HG03378 (cell line): ENCODE results near the gene LTB4R.
"Not testable (repeated sequence)": the region's sequence is repeated elsewhere in the genome, so short reads cannot be mapped to it uniquely, and the experiment has no call there.

Source experiments
- ATAC-seq: cut with Tn5 transposase; IDR thresholded peaks from one replicate; pipeline ENCODE4 v1.9.1; 2021; ENCODE audit warnings: mild to moderate bottlenecking, moderate library complexity; ENCODE audit not compliant: unreplicated experiment

The LTB4R gene

DNA sequence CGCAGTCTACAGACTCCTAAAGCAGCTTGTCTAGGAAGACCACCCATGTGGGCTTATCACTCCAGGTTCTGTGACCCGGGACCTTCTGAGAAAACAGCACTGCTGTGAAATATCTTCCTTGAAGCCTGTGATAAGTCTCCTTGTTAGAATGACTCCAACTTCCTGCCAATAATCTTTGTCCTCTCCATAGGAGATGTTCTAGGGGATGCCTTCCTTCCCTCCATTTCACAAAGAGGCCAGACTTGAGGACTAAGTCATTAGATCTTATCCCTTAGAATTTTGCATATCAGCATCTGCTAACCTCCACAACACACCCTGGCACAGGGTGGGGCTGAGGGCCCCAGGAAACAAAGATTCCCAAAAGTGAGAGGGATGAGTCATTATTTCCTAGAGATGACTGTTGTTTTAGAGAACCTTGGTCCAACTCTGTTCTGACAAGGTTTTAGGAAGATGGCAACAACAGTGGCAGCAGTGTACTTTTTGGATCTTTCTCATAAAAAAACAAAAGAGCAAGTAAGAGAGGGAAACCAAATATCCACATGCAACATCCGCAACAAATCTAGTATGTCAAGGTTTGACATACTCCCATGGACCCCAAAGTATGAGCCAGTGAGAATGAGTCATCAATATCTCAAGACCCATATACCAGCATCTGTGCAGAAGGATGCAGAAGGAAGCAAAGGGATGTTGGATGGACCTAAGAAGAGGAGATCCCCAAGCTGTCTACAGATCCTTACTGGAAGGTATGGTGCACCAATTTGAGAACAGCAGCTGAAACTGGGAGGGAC lies 6.0 kb downstream of the LTB4R start:
- ATAC-seq, result no peak

DNA sequence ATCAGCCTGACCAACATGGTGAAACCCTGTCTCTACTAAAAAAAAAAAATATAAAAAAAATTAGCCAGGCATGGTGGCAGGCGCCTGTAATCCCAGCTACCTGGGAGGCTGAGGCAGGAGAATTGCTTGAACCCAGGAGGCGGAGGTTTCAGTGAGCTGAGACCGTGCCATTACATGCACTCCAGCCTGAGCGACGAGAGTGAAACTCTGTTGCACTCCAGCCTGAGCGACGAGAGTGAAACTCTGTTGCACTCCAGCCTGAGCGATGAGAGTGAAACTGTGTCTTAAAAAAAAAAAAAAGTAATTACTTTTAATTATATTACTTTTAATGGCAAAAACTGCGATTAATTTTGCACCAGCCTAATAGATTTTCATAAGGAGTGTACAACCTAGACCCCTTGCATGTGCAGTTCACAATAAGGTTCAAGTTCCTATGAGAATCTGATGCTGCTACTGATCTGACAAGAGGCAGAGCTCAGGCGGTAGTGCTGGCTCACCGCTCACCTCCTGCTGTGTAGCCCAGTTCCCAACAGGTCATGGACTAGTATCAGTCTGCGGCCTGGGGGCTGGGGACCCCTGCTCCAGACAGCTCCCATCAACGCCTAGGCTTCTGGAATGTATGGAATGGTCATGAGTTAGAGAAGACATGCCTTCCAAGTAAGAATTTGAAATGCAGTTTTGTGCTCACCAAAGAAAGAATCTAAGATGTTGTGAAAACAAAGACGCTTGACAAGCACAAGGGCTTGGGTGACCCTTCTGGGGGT lies 10.1 kb downstream of the LTB4R start:
- no peak for ATAC-seq

DNA sequence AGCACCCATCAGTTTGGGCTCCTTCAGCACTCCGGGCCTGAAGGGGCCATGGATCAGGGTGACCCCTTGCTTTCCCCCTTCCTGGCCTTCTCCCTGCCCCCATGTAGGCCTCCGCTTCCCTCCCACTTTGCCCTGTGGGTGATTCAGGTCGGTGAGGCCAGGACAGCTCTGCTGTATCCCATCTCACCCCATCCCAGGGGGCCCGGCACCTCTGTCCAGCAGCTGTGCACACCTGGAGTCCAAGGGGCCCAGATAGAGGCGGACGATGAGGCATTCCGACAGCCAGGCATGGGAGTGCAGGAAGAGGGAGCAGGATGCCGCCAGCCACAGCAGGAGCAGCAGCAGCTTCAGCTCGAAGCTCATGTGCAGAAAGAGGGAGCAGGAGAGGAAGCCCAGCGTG lies 11.4 kb downstream of the LTB4R start:
- ATAC-seq, result no peak

DNA sequence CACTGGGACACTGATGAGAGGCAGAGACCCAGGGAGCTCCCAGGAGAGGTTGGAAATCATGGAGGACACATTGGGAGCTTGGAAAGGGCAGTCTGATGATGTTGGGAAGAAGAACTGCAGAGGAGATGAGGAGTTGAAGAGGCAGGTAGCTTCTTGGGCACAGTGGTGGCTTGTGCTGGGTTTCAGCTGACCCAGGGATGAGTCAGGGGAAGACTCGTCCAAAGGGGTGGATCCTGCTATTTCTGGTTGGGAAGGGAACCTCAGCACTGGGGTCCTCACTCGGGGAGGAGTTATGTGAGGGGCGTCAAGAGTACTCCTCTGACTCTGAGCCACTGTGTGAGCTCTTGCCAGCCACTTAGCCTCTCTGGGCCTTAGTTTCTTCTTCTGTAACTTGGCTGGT lies 12.0 kb downstream of the LTB4R start:
- no peak for ATAC-seq

DNA sequence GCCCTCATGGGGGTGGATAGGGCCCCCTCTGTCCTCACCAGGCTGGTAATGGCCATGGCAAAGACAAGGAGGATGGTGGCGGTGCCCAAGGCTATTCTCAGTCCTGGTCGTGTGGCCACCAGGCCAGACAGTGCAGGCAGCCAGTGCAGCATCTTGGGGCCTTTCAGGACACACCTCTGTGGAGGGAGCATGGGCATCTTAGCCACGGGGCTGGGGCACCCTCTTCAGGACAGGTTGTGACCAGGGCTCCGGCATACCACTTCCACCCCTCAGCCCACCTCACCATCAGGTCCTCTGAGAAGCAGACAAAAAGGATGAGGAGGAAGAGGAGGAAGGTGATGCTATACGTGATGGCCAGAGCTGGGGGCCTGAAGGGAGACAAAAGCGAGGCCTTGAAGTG lies 12.7 kb downstream of the LTB4R start:
- ATAC-seq, result no peak

DNA sequence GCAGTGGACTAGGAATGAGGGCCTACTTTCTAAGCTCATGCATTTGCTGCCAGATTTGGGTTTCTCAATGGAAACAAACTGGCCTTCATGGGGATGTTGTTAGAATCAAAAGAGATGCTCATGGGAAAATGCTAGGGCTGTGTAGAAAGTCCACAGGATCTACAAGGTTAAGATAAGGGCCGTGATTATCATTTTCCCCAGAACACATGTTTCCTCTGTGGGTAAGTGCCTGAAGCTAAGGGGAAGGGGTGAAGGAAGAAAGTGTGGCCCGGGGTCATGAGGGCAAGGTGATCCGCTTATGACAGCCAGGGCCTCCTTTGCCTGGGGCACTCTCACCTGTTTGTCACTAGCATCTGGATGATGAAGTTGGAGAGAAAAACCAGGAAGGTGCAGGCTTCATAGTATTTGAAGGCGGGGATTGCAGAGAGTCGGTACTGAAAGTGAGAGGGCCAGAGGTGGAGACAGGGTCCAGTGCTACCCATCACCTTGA lies 13.8 kb downstream of the LTB4R start:
- ATAC-seq, result no peak

DNA sequence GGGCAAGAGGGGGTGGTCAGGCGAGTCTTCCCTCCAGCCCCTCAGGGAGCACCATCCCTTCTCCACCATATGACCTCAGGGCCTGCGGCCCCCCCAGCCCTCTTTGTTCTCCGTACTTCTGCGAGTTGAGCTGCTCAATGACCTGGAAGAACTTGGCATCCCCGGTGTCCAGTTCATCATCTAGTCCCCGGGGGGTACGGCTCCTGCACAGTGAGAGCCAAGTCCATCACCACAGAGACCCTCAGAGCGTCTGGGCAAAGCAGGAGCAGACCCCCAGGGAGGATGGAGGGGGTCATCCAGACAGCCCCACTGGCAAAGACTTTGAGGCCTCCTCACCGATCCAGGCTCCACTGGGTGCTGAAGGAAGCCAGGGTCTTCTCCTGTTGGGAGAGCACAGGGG lies 14.7 kb downstream of the LTB4R start:
- ATAC-seq, result no peak

DNA sequence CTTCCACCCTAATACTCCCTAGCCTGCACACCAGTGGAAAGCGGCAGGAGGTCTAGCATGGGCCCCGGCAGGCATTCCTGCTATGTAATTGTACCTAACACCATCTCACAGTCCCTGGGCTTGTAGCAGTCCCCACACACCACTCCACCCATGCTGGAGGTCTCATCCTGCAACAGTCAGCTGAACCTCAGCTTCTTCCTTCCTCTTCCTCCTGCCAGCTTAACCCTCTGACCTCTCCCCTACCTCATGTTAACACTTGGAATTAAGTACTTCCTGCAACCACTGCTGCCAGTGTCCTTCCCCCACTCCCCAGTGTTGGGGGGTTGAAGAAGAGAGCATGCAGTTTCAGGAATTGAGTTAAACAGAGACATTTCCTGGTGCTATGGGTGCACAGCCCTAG lies 16.0 kb downstream of the LTB4R start:
- no peak for ATAC-seq

DNA sequence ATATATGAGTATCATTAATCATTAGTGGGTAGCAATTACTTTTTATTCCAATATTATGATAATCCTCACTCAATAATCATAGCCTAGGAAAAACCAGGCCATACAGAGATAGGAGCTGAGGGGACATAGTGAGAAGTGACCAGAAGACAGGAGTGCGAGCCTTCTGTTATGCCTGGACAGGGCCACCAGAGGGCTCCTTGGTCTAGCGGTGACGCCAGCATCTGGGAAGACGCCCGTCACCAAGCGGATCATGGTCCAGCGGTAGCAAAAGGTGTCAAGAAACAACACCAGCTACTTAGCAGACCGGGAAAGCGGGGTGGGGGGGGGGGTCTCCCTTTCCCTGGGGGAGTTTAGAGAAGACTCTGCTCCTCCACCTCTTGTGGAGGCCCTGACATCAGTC lies 16.6 kb downstream of the LTB4R start:
- ATAC-seq, result not testable (repeated sequence)

DNA sequence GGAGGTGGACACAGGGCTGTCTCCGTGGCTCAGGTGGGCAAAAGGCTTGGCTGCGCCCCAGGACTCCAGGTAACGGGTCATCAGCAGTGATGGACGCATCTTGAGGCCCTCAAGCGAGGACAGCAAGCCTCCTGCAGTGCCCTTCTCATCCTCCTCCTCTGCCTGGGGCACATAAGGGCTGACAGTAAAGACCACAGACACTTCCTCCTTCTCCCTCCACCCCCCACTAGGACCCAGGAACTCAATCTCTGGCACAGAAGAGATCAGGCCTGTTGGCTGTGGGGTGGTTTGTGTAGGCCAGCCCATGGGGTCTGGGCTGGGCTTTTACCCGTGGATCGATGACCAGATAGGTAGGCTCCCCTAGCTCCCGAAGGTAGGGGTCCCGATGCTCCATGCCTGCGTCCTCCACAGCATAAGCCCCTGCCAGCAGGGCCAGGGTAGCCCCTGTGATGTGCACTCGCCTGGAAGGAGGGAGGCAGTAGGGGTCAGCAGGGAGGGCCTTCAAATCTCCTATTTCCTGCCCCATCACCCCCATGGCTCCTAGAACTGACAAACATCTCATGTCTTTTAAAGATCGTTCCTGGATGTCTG lies 17.9 kb downstream of the LTB4R start:
- no peak for ATAC-seq

DNA sequence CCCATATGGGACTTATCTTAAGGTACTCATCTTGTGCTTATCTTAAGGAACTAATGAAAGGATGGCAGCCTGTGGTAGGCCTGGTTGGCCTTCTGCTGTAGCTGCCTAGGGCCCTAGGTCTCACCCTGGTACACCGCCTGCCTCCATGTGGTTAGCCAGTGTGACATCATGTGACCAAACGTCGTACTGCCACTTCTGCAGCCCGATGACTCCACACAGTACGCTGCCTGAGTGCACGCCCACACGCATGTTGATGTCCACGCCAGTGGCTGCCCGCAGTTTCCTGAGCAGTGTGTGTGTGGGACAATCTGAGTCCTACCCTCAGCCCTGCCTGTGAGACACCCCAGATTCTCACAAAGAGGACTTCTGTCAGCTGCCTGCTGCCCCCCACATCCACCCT lies 18.4 kb downstream of the LTB4R start:
- ATAC-seq, result no peak

DNA sequence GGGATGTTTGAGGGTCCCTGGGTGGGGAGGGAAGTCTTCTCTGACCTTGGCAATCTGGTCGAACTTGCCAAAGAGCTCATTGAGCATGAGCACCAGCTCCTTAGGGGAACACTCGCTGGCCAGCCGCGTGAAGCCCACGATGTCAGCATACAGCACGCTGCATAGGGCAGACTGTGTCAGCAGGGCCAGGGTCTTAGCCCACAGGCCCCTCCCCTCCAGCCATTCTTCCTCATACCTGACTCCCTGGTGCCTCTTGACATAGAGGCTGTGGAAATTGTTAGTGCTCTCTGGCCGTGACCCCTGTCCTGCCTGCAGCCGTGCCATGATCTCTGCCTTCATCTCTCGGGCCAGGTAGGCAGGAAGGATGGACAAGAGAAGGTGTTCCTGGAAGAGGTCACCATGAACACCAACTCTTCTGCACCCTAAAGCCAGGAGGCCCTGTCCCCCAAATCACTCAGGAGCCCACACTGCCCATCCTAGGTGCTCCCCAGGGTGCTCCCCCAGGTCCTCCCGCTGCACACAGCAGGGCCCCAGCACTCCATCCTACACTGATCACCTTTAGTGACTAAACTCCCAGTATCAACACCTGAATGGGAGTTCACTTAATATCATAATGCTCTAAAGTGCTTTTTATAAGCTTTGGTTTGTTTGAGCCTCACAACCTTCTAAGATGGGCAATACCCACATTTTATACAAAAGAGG lies 19.8 kb downstream of the LTB4R start:
- ATAC-seq, result no peak

DNA sequence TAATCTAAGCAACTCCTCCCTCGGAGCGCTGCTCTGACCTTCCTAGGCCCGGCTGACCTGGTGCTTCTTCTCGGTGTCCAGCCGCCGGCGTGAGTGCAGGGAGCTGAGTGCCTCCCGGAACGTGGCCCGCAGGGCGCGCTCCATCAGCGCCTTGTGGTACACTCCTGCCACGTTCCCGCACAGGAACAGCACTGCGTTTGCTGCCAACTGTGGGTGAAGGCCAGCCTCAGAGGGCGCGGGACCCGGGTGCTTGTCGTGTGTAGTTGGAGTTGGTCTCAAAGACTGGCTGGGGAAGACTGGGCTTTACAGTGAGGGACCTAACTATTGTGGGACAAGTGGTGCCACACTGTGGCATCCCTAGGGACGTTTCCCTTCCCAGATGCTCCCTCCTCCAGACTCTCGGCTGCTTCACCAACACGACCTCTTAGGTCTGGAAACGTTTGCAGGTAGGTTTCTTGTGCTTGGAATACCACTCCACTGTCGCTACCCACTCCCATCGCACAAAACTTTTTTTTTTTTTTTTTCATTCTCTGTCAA lies 20.5 kb downstream of the LTB4R start:
- no peak for ATAC-seq

DNA sequence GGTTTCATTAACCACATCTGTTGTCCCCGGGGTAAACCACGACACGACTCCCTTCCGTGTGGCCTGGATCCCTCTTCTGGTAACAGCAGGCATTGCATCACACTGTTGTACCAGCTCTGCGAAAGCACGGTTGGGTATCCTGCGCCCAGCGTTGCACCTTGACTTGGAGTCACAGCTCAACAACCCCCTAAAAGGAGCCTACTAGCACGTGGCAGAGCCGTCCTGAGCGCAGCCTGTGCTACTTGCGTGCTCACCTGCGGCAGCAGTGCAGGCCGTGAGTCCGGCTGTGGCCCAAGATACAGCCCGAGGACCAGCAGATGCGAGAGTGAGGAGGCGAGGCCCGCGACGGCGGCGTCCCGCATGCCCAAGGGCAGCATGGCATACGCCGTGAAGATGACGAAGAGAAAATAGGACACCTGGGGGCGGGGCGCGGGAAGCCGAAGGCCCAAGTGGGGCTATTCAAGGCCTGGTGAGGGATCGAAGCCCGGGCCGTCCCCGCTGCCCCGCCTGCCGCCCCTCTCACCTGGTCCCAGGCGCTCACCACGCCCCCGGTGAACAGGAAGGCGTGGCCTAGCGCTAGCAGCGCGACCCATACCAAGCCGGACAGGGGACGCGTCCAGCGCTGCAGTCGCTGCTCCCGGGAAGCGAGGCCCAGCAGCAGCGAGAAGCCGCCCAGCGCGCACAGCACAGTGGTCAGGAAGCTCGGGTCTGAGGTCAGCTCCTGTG lies 21.1 kb downstream of the LTB4R start:
- peak; percentile 76 for ATAC-seq

DNA sequence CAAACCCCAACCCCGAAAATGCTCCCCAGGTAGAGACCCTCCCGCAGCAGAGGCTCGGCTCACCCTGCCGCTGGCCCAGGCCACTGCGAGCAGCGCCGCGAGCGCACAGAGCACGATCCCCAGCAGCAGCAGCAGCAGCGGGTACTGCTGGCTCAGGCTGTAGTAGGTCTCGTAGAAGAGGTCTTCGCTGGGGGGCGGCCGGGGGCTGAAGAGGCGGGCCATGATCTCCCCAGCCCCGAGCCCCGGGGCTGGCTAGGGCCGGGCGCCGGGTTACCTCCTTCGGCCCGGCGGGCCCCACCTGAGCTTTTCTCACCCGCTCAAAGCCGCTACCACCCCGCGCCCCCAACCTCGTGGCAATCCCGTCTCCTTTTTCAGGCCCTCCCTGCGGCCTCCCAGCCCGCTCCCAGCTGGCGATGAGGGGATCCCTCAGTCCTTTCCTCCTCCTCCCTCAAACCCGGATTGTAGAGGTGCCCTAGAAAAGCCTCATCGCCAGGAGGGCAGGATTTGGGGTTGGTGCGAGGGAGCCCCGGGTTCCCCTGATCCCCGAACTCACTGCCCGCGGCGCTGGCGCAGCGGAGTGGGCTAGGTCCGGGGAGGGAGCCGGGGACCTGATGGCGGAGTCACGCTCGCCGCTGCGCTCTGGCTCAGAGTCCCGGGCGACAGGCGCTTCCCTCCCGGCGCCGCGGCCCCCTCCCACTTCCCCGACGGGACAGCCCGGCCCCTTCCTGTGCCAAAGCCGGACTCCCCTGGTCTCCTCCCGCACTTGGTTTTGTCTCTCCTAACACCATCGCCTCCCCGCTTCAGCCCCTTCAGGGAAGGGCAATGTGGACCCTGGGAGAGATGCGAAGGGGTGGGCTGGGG lies 23.4 kb downstream of the LTB4R start, which contains the start of gene ADCY4:
TSS of gene ADCY4 (minus strand) at position 641 of the 861 bp plus-strand sequence. CDS start at position 222, 419 bp downstream.
- ATAC-seq, result no peak

DNA sequence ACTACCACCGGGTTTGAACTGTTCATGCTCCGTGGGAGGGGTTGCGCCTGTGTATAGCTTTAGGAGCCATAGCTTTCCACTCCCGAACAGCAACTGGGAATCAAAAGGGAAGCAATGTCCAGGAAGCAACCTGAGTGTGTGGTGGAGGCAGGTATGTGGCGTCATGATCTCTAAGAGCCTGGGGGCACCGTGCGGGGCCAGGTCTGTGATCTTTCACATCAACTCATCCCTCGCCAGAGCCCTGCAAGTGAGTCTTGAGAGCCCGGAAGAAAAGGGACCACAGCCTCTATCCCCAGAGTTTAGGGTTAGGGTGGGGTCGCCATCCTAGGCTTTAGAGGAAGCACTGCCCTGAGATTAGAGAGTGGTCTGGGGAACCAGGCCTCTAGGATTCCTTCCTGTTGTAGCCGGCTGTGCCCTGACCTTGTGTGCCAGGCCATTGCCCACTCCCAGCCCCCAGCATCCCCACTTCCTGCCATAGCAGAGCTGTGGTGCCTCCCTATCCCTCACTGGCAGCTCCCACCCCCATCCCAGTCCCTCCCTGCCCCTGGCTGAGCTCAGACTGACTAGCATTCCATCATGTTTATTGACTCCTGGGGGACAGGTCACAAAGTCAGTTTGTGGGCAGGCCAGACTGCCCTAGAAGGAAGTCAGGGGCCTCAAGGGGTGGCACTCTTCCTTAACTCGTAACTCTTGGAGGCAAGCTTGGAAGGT lies 24.3 kb downstream of the LTB4R start:
- ATAC-seq, result no peak

DNA sequence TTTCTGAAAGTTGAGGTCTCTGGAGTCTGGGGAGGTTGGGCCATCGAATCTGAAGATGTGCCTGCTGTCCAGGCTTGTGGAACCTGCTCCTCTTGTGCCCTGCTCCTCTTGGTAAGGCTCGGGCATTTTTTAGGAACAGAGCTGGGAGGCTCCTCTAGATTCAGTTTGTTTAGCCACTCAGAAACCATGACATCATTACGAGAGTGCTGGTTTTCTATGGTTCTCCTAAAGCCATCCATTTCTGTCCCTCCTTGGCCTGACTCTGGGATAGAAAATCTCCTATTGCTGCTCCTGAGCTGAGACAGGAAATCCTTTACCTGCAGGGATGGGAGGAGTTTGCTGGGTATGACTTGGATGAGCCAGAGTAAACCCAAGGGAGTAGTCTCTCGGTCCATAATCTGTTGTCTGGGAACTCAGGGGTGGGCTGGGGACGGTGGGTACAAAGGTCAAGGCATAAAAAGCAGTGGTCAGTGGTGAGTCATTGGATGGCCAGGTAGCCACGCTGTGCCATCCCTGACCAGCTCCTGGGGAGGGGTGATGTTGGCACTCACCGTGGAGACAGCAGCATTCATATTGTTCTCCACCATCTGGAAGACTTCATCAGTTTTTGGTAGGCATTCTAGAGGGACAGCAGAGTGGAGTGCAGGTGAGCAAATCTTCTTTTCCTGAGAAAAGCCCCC lies 26.0 kb downstream of the LTB4R start:
- ATAC-seq, result no peak

DNA sequence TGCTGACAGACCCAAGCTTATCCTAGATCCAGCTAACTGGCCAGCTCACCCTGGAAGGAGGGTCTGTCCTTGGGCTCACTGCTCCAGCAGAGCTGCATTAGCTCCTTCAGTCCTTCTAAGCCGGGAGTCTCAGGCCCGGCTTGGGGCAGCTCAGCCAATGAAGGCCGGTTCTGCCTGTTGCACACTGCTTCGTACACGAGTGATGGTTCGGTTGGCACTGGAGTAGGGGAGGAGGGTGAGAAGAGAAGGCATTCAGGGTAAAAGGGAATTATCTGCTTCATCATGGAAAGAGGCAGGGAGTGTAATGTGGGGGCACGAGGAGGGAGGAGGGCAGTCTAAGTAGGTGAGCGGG lies 26.5 kb downstream of the LTB4R start:
- ATAC-seq, result no peak
